Ovary (tissue), 9 donors: ENCODE data around the gene ASCC3. TPM values are rescaled to one million over a fixed set of nuclear protein-coding genes. Genes with fewer than 3 reads are reported as not detected.

Experiments used
- DNase-seq, 5 donors: peaks; one replicate each; pipeline ENCODE4 v3.0.0-alpha.2; 2019 to 2020
- H3K27ac ChIP-seq, 2 donors: fragments of 200-600 bp; one replicate each; pipeline versions ENCODE4 v1.5.1 to v1.8.0; 2019 to 2022
- H3K27me3 ChIP-seq: fragments of 200-600 bp; one replicate; pipeline ENCODE4 v1.8.0; 2022
- H3K36me3 ChIP-seq: fragments of 200-600 bp; sonication (generic); one replicate; pipeline ENCODE4 v1.5.1; 2019
- H3K4me1 ChIP-seq: one replicate; pipeline ENCODE4 v1.8.1; 2013; ENCODE audit warnings: mild to moderate bottlenecking, moderate library complexity; ENCODE audit not compliant: insufficient read depth
- H3K4me3 ChIP-seq: fragments of 200-600 bp; sonication (generic); one replicate; pipeline ENCODE4 v1.5.1; 2017
- H3K9me3 ChIP-seq, 2 donors: fragments of 200-600 bp in 1 of 2; sonication (generic) in 1 of 2; one replicate each; pipeline versions ENCODE4 v1.5.1 to v1.8.1; 2013 to 2019; ENCODE audit warnings: mild to moderate bottlenecking in 1 of 2, moderate library complexity in 1 of 2
- CTCF ChIP-seq, 3 donors: fragments of 450-650 bp in 2 of 3; fragments of 200-600 bp in 1 of 3; IDR thresholded peaks; one replicate each; pipeline versions ENCODE4 v1.5.1 to v1.8.0; 2016 to 2022; ENCODE audit warnings: antibody characterized with exemption in 3 of 3, mild to moderate bottlenecking in 1 of 3
- EP300 ChIP-seq: sonication (generic); formaldehyde crosslinking; IDR thresholded peaks from one replicate; pipeline ENCODE4 v1.6.1; 2017; ENCODE audit warnings: antibody characterized with exemption
- POLR2A ChIP-seq: fragments of 450-650 bp; IDR thresholded peaks from one replicate; pipeline ENCODE4 v1.6.1; 2017; ENCODE audit warnings: antibody characterized with exemption, mild to moderate bottlenecking, moderate library complexity
- WGBS, 3 donors: extraction: QIAGEN DNeasy Blood & Tissue Kit in 1 of 3; methylation state at CpG; one replicate each; pipeline versions ENCODE4 v1.1.5 to v1.1.7; 2013 to 2017; 5-methylcytosine and 5-hydroxymethylcytosine counted together
- intact Hi-C, 4 donors: fragments of 100-400 bp; cut with DNase I; formaldehyde crosslinking; loops; one replicate each; pipeline versions ENCODE4 v1.11.0 to v1.15.1; 2022 to 2023
- polyA plus RNA-seq, 2 donors: library from polyadenylated mRNA; stranded (reverse); fragments of 200-250 nt in 1 of 2; fragments of 350-450 nt in 1 of 2; fragmentation: Illumina TruSeq in 1 of 2; extraction: RNeasy Lipid Tissue Mini Kit (QIAGEN cat#74804) in 1 of 2; gene quantifications; one replicate each; pipeline ENCODE4 v1.2.3, GENCODE V29; 2013 to 2014
- total RNA-seq, 7 donors: library from RNA; depleted of rRNA in 2 of 7; stranded (reverse); fragments of >200 nt in 2 of 7; fragmentation: NEBNext Ultra II Directional in 3 of 7; extraction: Animal tissue kit (Norgen Biotek cat#: 25700) in 3 of 7; gene quantifications; one replicate each; pipeline versions ENCODE4 v1.1.0 to v1.2.4, GENCODE V29; 2016 to 2023
- donor health status: DM: no; HTN: no; CAD: no; lungs with moderate emphysema.
- donor health status: DM: no; HTN: no; CAD: no.
- donor health status: Bipolar disorder and iron deficiency.
- donor health status: DM: yes; HTN: yes; CAD: no.
- donor health status: DM: no; HTN: no; CAD: no.
- donor health status: DM: yes; HTN: yes; CAD: no.

Gene ASCC3
- total and polyA plus RNA-seq, 9 donors, result 8.2 to 34.2 (median 22.0) TPM

GRCh38 chr6:100691972-100692371 is 189.2 kb downstream of the ASCC3 start:
- Histone ChIP-seq H3K4me1 (no peaks in the 10 kb centered on the region), H3K4me3 (no peak overlapping the region), H3K9me3 (no peaks in the 10 kb centered on the region), H3K36me3 (no peaks in the 10 kb centered on the region), H3K27ac (no peak overlapping the region), H3K27me3 (no peaks in the 10 kb centered on the region)
- TF ChIP-seq CTCF (IDR thresholded peaks at IDR 0.05) (no peak), EP300 (no peak), POLR2A (no peak)
- intact Hi-C loops, result no loop called here
- WGBS, 3 donors, result 58 to 74% (median 62%) methylated on average over 2 of the region's 2 CpGs
- no peak for DNase-seq

- no peak for DNase-seq
- TF ChIP-seq CTCF (IDR thresholded peaks at IDR 0.05), result no peak
Measured at GRCh38 chr6:100686216-100686615, 194.9 kb downstream of the ASCC3 start.

GRCh38 chr6:100685747-100686146 is 195.4 kb downstream of the ASCC3 start:
- 65 to 95% (median 81%) methylated on average over 2 of the region's 2 CpGs for WGBS, 3 donors
- H3K9me3 ChIP-seq, result no peaks in the 10 kb centered on the region
- H3K4me3 ChIP-seq, result no peak overlapping the region
- no peak for DNase-seq
- TF ChIP-seq CTCF (IDR thresholded peaks at IDR 0.05) (no peak), EP300 (no peak), POLR2A (no peak)
- no peaks in the 10 kb centered on the region for H3K27me3 ChIP-seq
- no peak overlapping the region for H3K27ac ChIP-seq
- H3K36me3 ChIP-seq, result no peaks in the 10 kb centered on the region
- H3K4me1 ChIP-seq, result no peaks in the 10 kb centered on the region
- intact Hi-C loops, result no loop called here

More at GRCh38 chr6:100686216-100686615, 194.9 kb downstream of the ASCC3 start:
- Histone ChIP-seq H3K27me3 (no peaks in the 10 kb centered on the region), H3K27ac (no peak overlapping the region), H3K9me3 (no peaks in the 10 kb centered on the region), H3K4me1 (no peaks in the 10 kb centered on the region), H3K36me3 (no peaks in the 10 kb centered on the region), H3K4me3 (no peak overlapping the region)
- intact Hi-C loops, result no loop called here

- 65 to 74% (median 68%) methylated on average over 1 of the region's 1 CpG for WGBS, 3 donors
Measured at GRCh38 chr6:100680163-100680562, 201.0 kb downstream of the ASCC3 start.

More at GRCh38 chr6:100680163-100680562, 201.0 kb downstream of the ASCC3 start:
- intact Hi-C loops, result no loop called here
- Histone ChIP-seq H3K9me3 (no peaks in the 10 kb centered on the region), H3K4me1 (no peaks in the 10 kb centered on the region), H3K27me3 (no peaks in the 10 kb centered on the region), H3K4me3 (no peak overlapping the region), H3K27ac (no peak overlapping the region), H3K36me3 (no peaks in the 10 kb centered on the region)
- TF ChIP-seq EP300 (no peak), CTCF (IDR thresholded peaks at IDR 0.05) (no peak), POLR2A (no peak)
- no peak for DNase-seq
